HepG2 (cell line): ENCODE data around the gene EFNA2. TPM values are rescaled to one million over a fixed set of nuclear protein-coding genes. Genes with fewer than 3 reads are reported as not detected.

ENCODE experiments used
- ATAC-seq: fragments of 200-7000 bp; cut with Tn5 transposase; 3 replicates; pipeline ENCODE4 v1.9.1; 2020; ENCODE audit warnings: mild to moderate bottlenecking, moderate library complexity
- BruUV-seq: library from RNA; stranded (reverse); fragments of 400-500 nt; replicated peaks from 2 replicates; lab custom pipeline; 2021; lab: Mats Ljungman, UMichigan
- CTCF ChIA-PET: fragments of 300-600 bp; formaldehyde crosslinking; extraction: SDS; loops from one replicate; lab custom pipeline; 2021; ENCODE audit warnings: low total read pairs, inconsistent platforms, low intra/inter-chr PET ratio; lab: Yijun Ruan, JAX
- POLR2A ChIA-PET: fragments of 350-600 bp; sonication (Branson Sonifier 250); formaldehyde crosslinking; loops from one replicate; lab custom pipeline; 2020; ENCODE audit warnings: antibody characterized with exemption, inconsistent platforms; lab: Yijun Ruan, JAX
- DNase-seq: peaks from one replicate; pipeline ENCODE4 v3.0.0-alpha.2; 2015; ENCODE audit warnings: low spot score
- FAIRE-seq: peaks from 3 replicates; lab custom pipeline; 2011; peaks lifted over from hg19 to GRCh38; lab: Jason Lieb, UNC
- H2AFZ ChIP-seq: one replicate; pipeline ENCODE4 v1.6.1; 2011; ENCODE audit warnings: low read length, inconsistent platforms
- H3K27ac ChIP-seq: fragments of 300-600 bp; 3 replicates; pipeline ENCODE4 v1.8.0; 2011; ENCODE audit warnings: mixed run types, mild to moderate bottlenecking, mixed read lengths, low read length, inconsistent platforms; ENCODE audit not compliant: insufficient read depth; ENCODE audit errors: extremely low read length
- H3K27me3 ChIP-seq, 2 experiments: fragments of 200-600 bp in 1 of 2; 2 replicates in 1 of 2; 3 replicates in 1 of 2; pipeline versions ENCODE4 v1.6.0 to v1.8.0; 2011; ENCODE audit warnings: low read length in 2 of 2, mild to moderate bottlenecking in 2 of 2, moderate library complexity in 2 of 2, inconsistent platforms in 1 of 2; ENCODE audit not compliant: insufficient read depth in 2 of 2, control insufficient read depth in 1 of 2
- H3K36me3 ChIP-seq, 2 experiments: fragments of 200-600 bp in 1 of 2; replicated peaks in 1 of 2; 2 replicates in 1 of 2; 3 replicates in 1 of 2; pipeline versions ENCODE4 v1.5.1 to v1.8.0; 2011; ENCODE audit warnings: low read length in 2 of 2, inconsistent platforms in 1 of 2; ENCODE audit not compliant: insufficient read depth in 2 of 2, control insufficient read depth in 1 of 2
- H3K4me1 ChIP-seq: 2 replicates; pipeline ENCODE4 v1.5.1; 2012; ENCODE audit warnings: low read length, inconsistent platforms; ENCODE audit not compliant: insufficient read depth
- H3K4me2 ChIP-seq: 2 replicates; pipeline ENCODE4 v1.6.0; 2011; ENCODE audit warnings: low read depth, low read length, inconsistent platforms
- H3K4me3 ChIP-seq, 3 experiments: fragments of 200-600 bp in 1 of 3; sonication (generic), shearing (Covaris generic) in 1 of 3; replicated peaks in 1 of 3; 2 replicates each; pipeline ENCODE4 v1.5.1; 2011 to 2016; ENCODE audit warnings: low read length in 3 of 3, inconsistent platforms in 2 of 3, low read depth in 2 of 3, mild to moderate bottlenecking in 2 of 3, control low read depth in 1 of 3, mixed read lengths in 1 of 3; ENCODE audit not compliant: insufficient read depth in 1 of 3
- H3K79me2 ChIP-seq: one replicate; pipeline ENCODE4 v1.6.1; 2011; ENCODE audit warnings: low read length, inconsistent platforms; ENCODE audit not compliant: insufficient read depth
- H3K9ac ChIP-seq: 2 replicates; pipeline ENCODE4 v1.6.0; 2011; ENCODE audit warnings: mild to moderate bottlenecking, low read depth, low read length, inconsistent platforms; ENCODE audit not compliant: insufficient read depth
- H3K9me3 ChIP-seq: 2 replicates; pipeline ENCODE4 v1.5.1; 2012; ENCODE audit warnings: mild to moderate bottlenecking, low read length
- H4K20me1 ChIP-seq: 2 replicates; pipeline ENCODE4 v1.6.0; 2011; ENCODE audit warnings: inconsistent platforms, mild to moderate bottlenecking, low read length, moderate library complexity; ENCODE audit not compliant: insufficient read depth
- AKAP8 ChIP-seq: sonication (generic); formaldehyde crosslinking; IDR thresholded peaks from 2 replicates; pipeline ENCODE4 v1.5.1; 2020; ENCODE audit warnings: mild to moderate bottlenecking, missing genetic modification reagents
- GABPB1 ChIP-seq: IDR thresholded peaks from 2 replicates; pipeline ENCODE4 v1.6.1; 2016; ENCODE audit warnings: mild to moderate bottlenecking, missing genetic modification reagents, moderate library complexity, missing compliant biosample characterization
- JUND ChIP-seq: sonication (generic); formaldehyde crosslinking; IDR thresholded peaks from 2 replicates; pipeline ENCODE4 v1.8.0; 2022; ENCODE audit warnings: mild to moderate bottlenecking, missing genetic modification reagents
- KDM5A ChIP-seq: fragments of 200-600 bp; sonication (generic); IDR thresholded peaks from 2 replicates; pipeline ENCODE4 v1.7.0; 2018; ENCODE audit warnings: antibody characterized with exemption, mild to moderate bottlenecking, low read length, borderline replicate concordance
- NFIC ChIP-seq: IDR thresholded peaks from 2 replicates; pipeline ENCODE4 v1.6.1; 2012; ENCODE audit warnings: mild to moderate bottlenecking, low read length, inconsistent platforms
- ZEB1 ChIP-seq: IDR thresholded peaks from 2 replicates; pipeline ENCODE4 v1.6.1; 2012; ENCODE audit warnings: mild to moderate bottlenecking, low read depth, inconsistent platforms; ENCODE audit not compliant: insufficient replicate concordance
- ZNF569 ChIP-seq: sonication (generic); formaldehyde crosslinking; IDR thresholded peaks from 2 replicates; pipeline ENCODE4 v1.5.0; 2020; ENCODE audit warnings: mild to moderate bottlenecking, missing genetic modification reagents, moderate library complexity, borderline replicate concordance
- WGBS: methylation state at CpG from one replicate; pipeline ENCODE4 v1.1.6; 2017; ENCODE audit warnings: low lambda C conversion rate; 5-methylcytosine and 5-hydroxymethylcytosine counted together
- in situ Hi-C: cut with HindIII; loops from 2 replicates; pipeline ENCODE4 v1.10.0; 2017; ENCODE audit warnings: low pct_unique_long_range_greater_than_20kb; ENCODE audit not compliant: extremely low pct_ligation_motif_present
- intact Hi-C: fragments of 100-400 bp; cut with micrococcal nuclease; formaldehyde crosslinking; loops from one replicate; pipeline ENCODE4 v1.10.0; 2022; ENCODE audit not compliant: unreplicated experiment
- polyA plus RNA-seq, 8 experiments: library from polyadenylated mRNA; depleted of rRNA in 3 of 8; stranded (reverse) in 7 of 8; unstranded in 1 of 8; fragments of >200 nt; fragmentation: Illumina TruSeq in 4 of 8; extraction: Trizol in 4 of 8; gene quantifications; 2 replicates each; pipeline versions ENCODE4 v1.2.1 to v1.2.3, GENCODE V29; 2011 to 2016; ENCODE audit warnings: low read depth in 4 of 8, missing spikeins in 1 of 8, mixed read lengths in 1 of 8; ENCODE audit not compliant: insufficient read depth in 1 of 8
- total RNA-seq, 5 experiments: library from RNA; depleted of rRNA; stranded (reverse); fragments of >200 nt; fragmentation: Illumina TruSeq; extraction: Trizol; gene quantifications; 2 replicates each; pipeline ENCODE4 v1.2.3, GENCODE V29; 2016; ENCODE audit warnings: low read depth in 1 of 5
- TF ChIP-seq, protein P1 (sequence below): sonication (generic); formaldehyde crosslinking; IDR thresholded peaks from 2 replicates; pipeline ENCODE4 v1.8.0; 2022; ENCODE audit warnings: mild to moderate bottlenecking, missing genetic modification reagents; ENCODE audit not compliant: insufficient replicate concordance
- TF ChIP-seq, protein P2 (sequence below): sonication (generic); formaldehyde crosslinking; IDR thresholded peaks from 2 replicates; pipeline ENCODE4 v1.4.0; 2020; ENCODE audit warnings: mild to moderate bottlenecking, missing genetic modification reagents
- TF ChIP-seq, protein P3 (sequence below): sonication (generic); formaldehyde crosslinking; IDR thresholded peaks from 2 replicates; pipeline ENCODE4; 2020; ENCODE audit warnings: missing genetic modification reagents, mild to moderate bottlenecking, borderline replicate concordance

Gene EFNA2
- total and polyA plus RNA-seq, 2 of the 13 experiments (the other 11 are each of a cell fraction or from before 2014, with no cell fraction given): 6.0 to 9.9 TPM

DNA sequence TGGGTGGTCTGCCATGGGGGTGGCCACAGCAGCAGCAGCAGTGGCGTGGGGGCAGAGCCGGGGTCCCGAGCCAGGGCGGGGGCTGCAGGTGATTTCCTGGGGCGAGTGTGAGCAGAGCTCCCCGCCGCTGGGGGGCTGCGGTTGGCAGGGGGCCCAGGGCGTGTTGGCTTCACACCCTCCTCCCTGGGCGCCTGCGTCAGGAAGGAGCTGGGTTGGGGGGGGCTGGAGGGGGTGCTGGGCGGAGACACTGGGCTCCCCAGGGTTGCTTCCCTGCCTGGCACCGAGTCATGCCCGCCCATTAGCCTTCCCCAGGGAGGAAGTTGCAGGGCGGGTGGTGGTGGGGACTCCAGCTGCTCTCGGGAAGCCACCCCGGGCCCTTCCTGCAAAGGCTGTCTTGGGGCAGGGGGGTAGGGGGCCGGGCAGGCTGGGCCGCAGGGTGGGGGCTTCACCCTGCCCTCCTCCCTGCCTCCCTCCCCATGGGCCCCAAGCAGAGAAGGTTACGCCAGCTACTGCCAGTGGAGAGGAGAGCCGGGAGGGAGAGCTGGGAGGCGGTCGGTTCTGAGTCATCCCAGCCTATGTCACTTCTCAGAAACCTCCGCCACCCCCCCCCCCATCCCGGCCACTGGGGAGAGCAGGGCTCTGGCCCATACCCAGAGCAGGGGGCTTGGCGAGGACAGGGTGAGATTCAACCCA, 32.7 kb upstream of the EFNA2 start (continued):
- no peak; the same call in 1 of the 2 replicates for TF ChIP-seq KDM5A
- TF ChIP-seq NFIC: no peak
- TF ChIP-seq, protein P1, sequence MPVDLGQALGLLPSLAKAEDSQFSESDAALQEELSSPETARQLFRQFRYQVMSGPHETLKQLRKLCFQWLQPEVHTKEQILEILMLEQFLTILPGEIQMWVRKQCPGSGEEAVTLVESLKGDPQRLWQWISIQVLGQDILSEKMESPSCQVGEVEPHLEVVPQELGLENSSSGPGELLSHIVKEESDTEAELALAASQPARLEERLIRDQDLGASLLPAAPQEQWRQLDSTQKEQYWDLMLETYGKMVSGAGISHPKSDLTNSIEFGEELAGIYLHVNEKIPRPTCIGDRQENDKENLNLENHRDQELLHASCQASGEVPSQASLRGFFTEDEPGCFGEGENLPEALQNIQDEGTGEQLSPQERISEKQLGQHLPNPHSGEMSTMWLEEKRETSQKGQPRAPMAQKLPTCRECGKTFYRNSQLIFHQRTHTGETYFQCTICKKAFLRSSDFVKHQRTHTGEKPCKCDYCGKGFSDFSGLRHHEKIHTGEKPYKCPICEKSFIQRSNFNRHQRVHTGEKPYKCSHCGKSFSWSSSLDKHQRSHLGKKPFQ (CRISPR knock-in tag): peak; percentile 14
- TF ChIP-seq AKAP8 (CRISPR knock-in tag): no peak
- TF ChIP-seq GABPB1 (CRISPR knock-in tag): peak; percentile 42; the same call in 1 of the 2 replicates
- TF ChIP-seq, protein P2, sequence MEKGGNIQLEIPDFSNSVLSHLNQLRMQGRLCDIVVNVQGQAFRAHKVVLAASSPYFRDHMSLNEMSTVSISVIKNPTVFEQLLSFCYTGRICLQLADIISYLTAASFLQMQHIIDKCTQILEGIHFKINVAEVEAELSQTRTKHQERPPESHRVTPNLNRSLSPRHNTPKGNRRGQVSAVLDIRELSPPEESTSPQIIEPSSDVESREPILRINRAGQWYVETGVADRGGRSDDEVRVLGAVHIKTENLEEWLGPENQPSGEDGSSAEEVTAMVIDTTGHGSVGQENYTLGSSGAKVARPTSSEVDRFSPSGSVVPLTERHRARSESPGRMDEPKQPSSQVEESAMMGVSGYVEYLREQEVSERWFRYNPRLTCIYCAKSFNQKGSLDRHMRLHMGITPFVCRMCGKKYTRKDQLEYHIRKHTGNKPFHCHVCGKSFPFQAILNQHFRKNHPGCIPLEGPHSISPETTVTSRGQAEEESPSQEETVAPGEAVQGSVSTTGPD (CRISPR knock-in tag): no peak

DNA sequence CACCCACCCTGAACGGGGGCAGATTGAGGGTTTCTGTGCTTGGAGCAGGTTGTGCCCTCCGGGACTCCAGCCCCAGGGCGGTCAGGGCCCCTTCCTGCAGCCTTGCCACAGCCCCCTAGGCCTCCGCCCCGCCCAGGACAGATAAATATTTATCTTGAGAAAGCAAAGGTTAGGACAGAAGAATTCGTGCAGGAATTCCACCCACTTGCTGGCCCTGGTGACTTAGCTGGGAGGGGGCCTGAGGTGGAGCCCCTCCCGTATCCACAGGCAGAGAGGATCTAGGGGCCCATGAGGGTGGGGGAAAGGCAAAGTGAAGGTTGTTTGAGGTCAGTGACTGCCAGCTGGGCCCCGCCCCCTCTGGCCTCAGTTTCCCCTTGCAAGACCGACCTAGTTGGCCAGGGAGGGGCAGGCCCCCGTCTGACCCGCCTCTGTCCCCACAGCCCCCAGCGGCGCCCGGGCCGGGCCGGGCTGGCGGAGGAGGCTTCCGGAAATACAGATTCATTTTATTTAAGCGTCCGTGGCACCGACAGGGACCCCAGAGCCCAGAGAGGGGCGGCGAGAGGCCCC, 32.1 kb upstream of the EFNA2 start:
- peaks cover 53% of the 10 kb centered on the region for H3K4me1 ChIP-seq
- peaks cover 60% of the 10 kb centered on the region; the same call in 1 of the 2 replicates for H4K20me1 ChIP-seq
- FAIRE-seq (peak; percentile 77), DNase-seq (peak; percentile 85), ATAC-seq (peak; percentile 34)
- H3K27me3 ChIP-seq: no peaks in the 10 kb centered on the region; a peak in 1 of 5 replicates
- ChIA-PET POLR2A (interaction anchor here (0.9 to 13.7 kb wide), 10 partner anchors 9 to 155 kb away, joined by 3 to 668 read pairs (median 6); partner anchors contain the start of genes ATP5F1D, CIRBP, EFNA2 and FAM174C), CTCF (no interaction called here)
- no peaks in the 10 kb centered on the region for H3K9me3 ChIP-seq
- peak overlapping the region; percentile 86 to 90 (median 88); a peak in 3 of 6 replicates for H3K4me3 ChIP-seq
- no peak overlapping the region for H2AFZ ChIP-seq
- H3K4me2 ChIP-seq: peak overlapping the region; percentile 87
- H3K9ac ChIP-seq: peak overlapping the region; percentile 92
- H3K27ac ChIP-seq: peak overlapping the region; percentile 94
- in situ Hi-C loops (no loop called here), intact Hi-C loops (no loop called here)
- H3K36me3 ChIP-seq: peaks cover 20 to 48% of the 10 kb centered on the region in 2 experiments
- 40% methylated on average over 15 of the region's 23 CpGs for WGBS
- peaks cover 35% of the 10 kb centered on the region for H3K79me2 ChIP-seq
- BruUV-seq: no TSS peak
- TF ChIP-seq ZNF569 (CRISPR knock-in tag): no peak
- TF ChIP-seq ZEB1: peak; percentile 72
- peak; percentile 28; the same call in 1 of the 2 replicates for TF ChIP-seq JUND (CRISPR knock-in tag)
- TF ChIP-seq, protein P3, sequence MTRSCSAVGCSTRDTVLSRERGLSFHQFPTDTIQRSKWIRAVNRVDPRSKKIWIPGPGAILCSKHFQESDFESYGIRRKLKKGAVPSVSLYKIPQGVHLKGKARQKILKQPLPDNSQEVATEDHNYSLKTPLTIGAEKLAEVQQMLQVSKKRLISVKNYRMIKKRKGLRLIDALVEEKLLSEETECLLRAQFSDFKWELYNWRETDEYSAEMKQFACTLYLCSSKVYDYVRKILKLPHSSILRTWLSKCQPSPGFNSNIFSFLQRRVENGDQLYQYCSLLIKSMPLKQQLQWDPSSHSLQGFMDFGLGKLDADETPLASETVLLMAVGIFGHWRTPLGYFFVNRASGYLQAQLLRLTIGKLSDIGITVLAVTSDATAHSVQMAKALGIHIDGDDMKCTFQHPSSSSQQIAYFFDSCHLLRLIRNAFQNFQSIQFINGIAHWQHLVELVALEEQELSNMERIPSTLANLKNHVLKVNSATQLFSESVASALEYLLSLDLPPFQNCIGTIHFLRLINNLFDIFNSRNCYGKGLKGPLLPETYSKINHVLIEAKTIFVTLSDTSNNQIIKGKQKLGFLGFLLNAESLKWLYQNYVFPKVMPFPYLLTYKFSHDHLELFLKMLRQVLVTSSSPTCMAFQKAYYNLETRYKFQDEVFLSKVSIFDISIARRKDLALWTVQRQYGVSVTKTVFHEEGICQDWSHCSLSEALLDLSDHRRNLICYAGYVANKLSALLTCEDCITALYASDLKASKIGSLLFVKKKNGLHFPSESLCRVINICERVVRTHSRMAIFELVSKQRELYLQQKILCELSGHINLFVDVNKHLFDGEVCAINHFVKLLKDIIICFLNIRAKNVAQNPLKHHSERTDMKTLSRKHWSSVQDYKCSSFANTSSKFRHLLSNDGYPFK (CRISPR knock-in tag): no peak; the same call in 1 of the 2 replicates
